ENCODE data around the gene MXD1. TPM values are rescaled to one million over a fixed set of nuclear protein-coding genes. Genes with fewer than 3 reads are reported as not detected.

MXD1 gene, protein sequence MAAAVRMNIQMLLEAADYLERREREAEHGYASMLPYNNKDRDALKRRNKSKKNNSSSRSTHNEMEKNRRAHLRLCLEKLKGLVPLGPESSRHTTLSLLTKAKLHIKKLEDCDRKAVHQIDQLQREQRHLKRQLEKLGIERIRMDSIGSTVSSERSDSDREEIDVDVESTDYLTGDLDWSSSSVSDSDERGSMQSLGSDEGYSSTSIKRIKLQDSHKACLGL
- 2.0 and 3.0 TPM in 2 replicates for total RNA-seq

DNA sequence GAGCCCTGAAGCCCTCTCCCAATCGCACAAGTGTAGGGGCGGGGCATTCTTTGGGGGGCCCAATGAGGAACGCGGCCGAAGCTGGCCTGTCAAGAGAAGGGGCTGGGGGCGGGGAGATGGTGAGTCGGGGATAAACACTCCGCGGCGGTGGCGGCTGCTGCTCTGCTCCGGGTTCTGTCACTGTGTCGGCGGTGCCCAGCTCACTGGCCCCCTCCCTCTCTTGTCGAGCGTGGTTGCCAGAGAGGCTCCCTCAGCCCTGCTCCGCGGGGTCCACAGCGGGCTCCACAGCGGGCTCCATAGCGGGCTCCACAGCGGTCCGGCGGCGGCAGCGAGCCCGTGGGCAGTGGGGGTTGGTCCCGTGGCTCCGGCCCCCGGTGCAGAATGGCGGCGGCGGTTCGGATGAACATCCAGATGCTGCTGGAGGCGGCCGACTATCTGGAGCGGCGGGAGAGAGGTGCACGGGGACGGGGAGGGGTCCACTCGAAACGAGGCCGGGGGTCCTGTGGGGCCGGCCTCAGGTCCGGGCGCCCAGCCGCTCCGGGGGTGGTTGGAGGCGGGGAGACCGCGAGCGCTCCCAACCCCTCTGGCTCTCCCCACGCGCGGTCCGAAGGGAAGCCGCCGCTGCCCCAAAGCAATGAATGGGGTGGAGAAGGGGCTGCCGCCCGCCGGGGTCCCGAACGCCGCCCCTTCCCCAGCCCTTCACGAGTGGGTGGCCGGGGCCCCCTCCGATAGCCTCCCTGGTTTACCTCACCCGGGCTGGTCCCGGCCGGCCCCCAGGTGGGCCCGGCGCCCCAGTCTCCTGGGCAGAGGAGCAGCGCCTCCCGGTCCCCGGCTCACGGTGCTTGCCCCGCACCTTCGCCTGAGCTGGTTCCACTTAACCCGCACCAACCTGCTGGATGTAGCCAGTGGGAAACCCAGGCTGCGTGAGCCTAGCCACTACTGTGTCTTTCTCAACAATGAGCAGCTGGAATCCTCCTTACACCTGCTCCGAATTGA, at the start of gene MXD1:
MXD1 (plus strand) TSS at position 160 of the 996 bp plus-strand sequence; CDS start at position 382, 222 bp downstream.

DNA sequence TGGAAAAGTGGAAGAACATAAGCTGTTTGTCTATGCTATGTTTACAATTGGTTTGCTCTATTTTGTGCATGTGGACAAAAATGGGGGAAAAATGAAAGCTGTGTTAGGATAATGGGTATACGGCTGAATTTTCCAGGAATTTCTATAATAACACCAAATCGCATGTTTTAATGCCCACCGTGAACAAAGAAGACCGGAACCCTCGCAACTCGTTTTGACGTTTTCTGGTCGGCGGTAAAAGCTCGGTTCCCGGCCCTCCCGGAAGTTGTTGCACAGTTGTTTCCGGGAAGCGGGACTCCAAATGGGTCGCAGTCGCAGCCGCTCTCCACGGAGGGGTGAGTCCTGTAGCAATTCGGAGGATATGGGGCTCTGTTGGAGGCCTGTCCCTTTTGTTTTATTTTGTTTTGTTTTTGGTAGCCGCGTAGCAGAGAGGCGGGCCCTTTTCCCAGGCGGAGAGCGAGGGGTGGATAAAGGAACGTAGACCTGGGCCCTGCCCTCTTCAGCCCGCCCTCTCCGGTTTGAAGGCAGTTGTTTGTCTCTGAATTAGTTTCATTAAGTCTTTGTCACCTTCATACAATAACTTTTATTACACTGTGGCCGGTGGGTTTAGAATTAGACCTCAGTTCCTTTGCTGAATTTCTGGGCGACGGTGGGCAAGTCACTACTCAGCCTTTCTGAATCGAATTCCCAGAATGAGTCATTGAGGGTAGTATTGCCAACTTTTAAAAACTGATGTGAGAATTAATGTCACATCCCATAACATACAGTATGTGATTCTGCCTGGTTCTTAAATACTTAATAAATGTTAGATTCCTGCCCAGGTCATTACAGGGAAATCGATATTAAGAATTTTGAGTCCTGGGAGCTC, 21.0 kb upstream of the MXD1 start, which contains the start of gene SNRNP27:
SNRNP27 (plus strand) TSS at position 273 of the 868 bp plus-strand sequence; CDS start at position 302, 29 bp downstream.

DNA sequence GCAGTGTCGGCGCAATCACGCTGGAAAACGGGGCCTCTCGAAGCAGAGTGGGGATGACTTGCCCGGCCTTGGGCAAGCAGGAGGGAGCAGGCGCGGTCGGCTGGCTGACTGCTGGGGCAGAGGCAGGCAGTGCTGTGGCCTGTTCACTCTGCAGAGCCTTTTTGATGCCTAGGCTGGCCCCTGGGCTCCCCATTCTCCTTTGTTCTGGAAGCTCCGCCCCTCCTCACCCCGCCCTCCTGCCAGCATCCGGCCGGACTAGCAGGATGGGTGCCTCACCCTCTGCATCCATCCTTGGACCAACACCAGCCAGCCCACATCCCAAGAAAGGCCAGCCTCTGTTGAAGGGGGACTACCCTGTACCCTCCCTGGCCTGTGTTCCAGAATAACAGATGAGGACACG, 46.6 kb downstream of the MXD1 start, which contains the start of gene ASPRV1:
ASPRV1 (minus strand) TSS at position 136 of the 400 bp plus-strand sequence. CDS start 195 bp downstream, outside the sequence.

Other genes with a start within 250 kb of the MXD1 start
- 38.8 and 44.4 TPM in 2 replicates for gene ANXA4, start 173.0 kb upstream of the MXD1 start, total RNA-seq
- gene GMCL1, start 85.4 kb upstream of the MXD1 start, total RNA-seq = 10.6 and 11.0 TPM in 2 replicates
- gene SNRNP27, start 21.2 kb upstream of the MXD1 start, total RNA-seq = 48.4 and 52.8 TPM in 2 replicates
- under 0.01 and 0.18 TPM in 2 replicates for gene ASPRV1, start 46.5 kb downstream of the MXD1 start, total RNA-seq
- 96.6 and 101 TPM in 2 replicates for gene PCBP1, start 172.4 kb downstream of the MXD1 start, total RNA-seq

Measured in myometrial cell (primary cell).